ENCODE results near the gene LINC00237. TPM values are rescaled to one million over a fixed set of nuclear protein-coding genes. Genes with fewer than 3 reads are reported as not detected.

LINC00237 gene
- total RNA-seq, 1 experiment from 2014 or later = 0.90 TPM

GRCh38 chr20:21136015-21136732 lies 30.0 kb upstream of the LINC00237 start:
- Mint-ChIP-seq H3K4me3 (no peak overlapping the region), H3K27ac (peak overlapping the region in 1 of 3 experiments; percentile 74; a peak in 1 of 7 replicates), H3K4me1 (peaks cover 9 to 27% of the 10 kb centered on the region in 2 experiments), H3K27me3 (ENCODE audit: low read depth) (no peaks in the 10 kb centered on the region), H3K9me3 (no peaks in the 10 kb centered on the region), H3K36me3 (ENCODE audit: insufficient read depth in 1 of 3, low read depth in 3 of 3) (peaks cover 3 to 55% (median 31%) of the 10 kb centered on the region in 3 experiments)
- Histone ChIP-seq H2BK15ac (ENCODE audit: low read depth, low read length) (no peak overlapping the region), H3K79me2 (ENCODE audit: insufficient read depth, low read length) (0 out of 2 replicates have a peak, but pooled peaks cover 2% of the 10 kb centered on the region), H2AK5ac (ENCODE audit: insufficient read length, low read length) (no peak overlapping the region), H4K8ac (replicated peaks; ENCODE audit: insufficient read length, low read depth, low read length) (no peak overlapping the region), H2BK12ac (ENCODE audit: insufficient read length, low read depth, low read length) (no peak overlapping the region), H3K23me2 (ENCODE audit: insufficient read length, low read depth, low read length, poor library complexity, severe bottlenecking) (no peaks in the 10 kb centered on the region), H3K4me1 (ENCODE audit: insufficient read depth, low read length) (peaks cover 3% of the 10 kb centered on the region; the same call in 1 of the 2 replicates), H3K56ac (ENCODE audit: insufficient read length, low read depth, low read length) (no peak overlapping the region), H3K9ac (ENCODE audit: extremely low read depth, insufficient read length, low read length) (no peak overlapping the region), H3K4ac (ENCODE audit: low read depth, low read length) (no peak overlapping the region), H3K27ac (ENCODE audit: insufficient read length, low read depth, low read length) (no peak overlapping the region), H3K14ac (ENCODE audit: insufficient read depth, low read length) (no peak overlapping the region), H3K79me1 (ENCODE audit: insufficient read depth, low read depth, low read length, poor library complexity, severe bottlenecking) (no peaks in the 10 kb centered on the region), H2BK120ac (ENCODE audit: low read depth, low read length, poor library complexity, severe bottlenecking) (no peak overlapping the region), H3K9me3 (ENCODE audit: control insufficient read depth, low read depth, low read length) (no peaks in the 10 kb centered on the region), H4K20me1 (ENCODE audit: control insufficient read depth, insufficient read depth, insufficient read length) (no peaks in the 10 kb centered on the region), H2BK20ac (ENCODE audit: low read depth, low read length, poor library complexity, severe bottlenecking) (no peak overlapping the region), H2BK5ac (ENCODE audit: insufficient read length, low read length) (no peak overlapping the region), H3K27me3 (ENCODE audit: insufficient read depth, low read length) (no peaks in the 10 kb centered on the region), H3K4me2 (ENCODE audit: insufficient read depth, insufficient read length, low read length) (no peak overlapping the region), H3T11ph (ENCODE audit: low read length) (no peak overlapping the region), H3K18ac (ENCODE audit: insufficient read length, low read depth, low read length) (no peak overlapping the region), H4K5ac (ENCODE audit: insufficient read length, low read depth, low read length) (no peak overlapping the region), H4K91ac (ENCODE audit: insufficient read length, low read depth, low read length) (no peak overlapping the region), H2AFZ (ENCODE audit: low read length) (no peak overlapping the region), H3K23ac (ENCODE audit: insufficient read length, low read depth, low read length) (no peak overlapping the region)
- DNase-seq = no peak
- WGBS (ENCODE audit: extremely low coverage, insufficient read length, low lambda C conversion rate) = no CpG with 5 or more reads among the region's 8 CpGs
- TF ChIP-seq CTCF (conservative IDR thresholded peaks at IDR 0.05) = no peak

Measured in H9 (cell line).